HepG2 (cell line): Measurements from ENCODE around the gene IRX4. TPM values are rescaled to one million over a fixed set of nuclear protein-coding genes. Genes with fewer than 3 reads are reported as not detected.

Experiments
- ATAC-seq: fragments of 200-7000 bp; cut with Tn5 transposase; 3 replicates; pipeline ENCODE4 v1.9.1; 2020; ENCODE audit warnings: mild to moderate bottlenecking, moderate library complexity
- BruUV-seq: library from RNA; stranded (reverse); fragments of 400-500 nt; replicated peaks from 2 replicates; lab custom pipeline; 2021; lab: Mats Ljungman, UMichigan
- CTCF ChIA-PET: fragments of 300-600 bp; formaldehyde crosslinking; extraction: SDS; loops from one replicate; lab custom pipeline; 2021; ENCODE audit warnings: low total read pairs, inconsistent platforms, low intra/inter-chr PET ratio; lab: Yijun Ruan, JAX
- POLR2A ChIA-PET: fragments of 350-600 bp; sonication (Branson Sonifier 250); formaldehyde crosslinking; loops from one replicate; lab custom pipeline; 2020; ENCODE audit warnings: antibody characterized with exemption, inconsistent platforms; lab: Yijun Ruan, JAX
- DNase-seq: peaks from one replicate; pipeline ENCODE4 v3.0.0-alpha.2; 2015; ENCODE audit warnings: low spot score
- FAIRE-seq: peaks from 3 replicates; lab custom pipeline; 2011; peaks lifted over from hg19 to GRCh38; lab: Jason Lieb, UNC
- H2AFZ ChIP-seq: one replicate; pipeline ENCODE4 v1.6.1; 2011; ENCODE audit warnings: low read length, inconsistent platforms
- H3K27ac ChIP-seq: fragments of 300-600 bp; 3 replicates; pipeline ENCODE4 v1.8.0; 2011; ENCODE audit warnings: mixed run types, mild to moderate bottlenecking, mixed read lengths, low read length, inconsistent platforms; ENCODE audit not compliant: insufficient read depth; ENCODE audit errors: extremely low read length
- H3K27me3 ChIP-seq, 2 experiments: fragments of 200-600 bp in 1 of 2; 2 replicates in 1 of 2; 3 replicates in 1 of 2; pipeline versions ENCODE4 v1.6.0 to v1.8.0; 2011; ENCODE audit warnings: low read length in 2 of 2, mild to moderate bottlenecking in 2 of 2, moderate library complexity in 2 of 2, inconsistent platforms in 1 of 2; ENCODE audit not compliant: insufficient read depth in 2 of 2, control insufficient read depth in 1 of 2
- H3K36me3 ChIP-seq, 2 experiments: fragments of 200-600 bp in 1 of 2; replicated peaks in 1 of 2; 2 replicates in 1 of 2; 3 replicates in 1 of 2; pipeline versions ENCODE4 v1.5.1 to v1.8.0; 2011; ENCODE audit warnings: low read length in 2 of 2, inconsistent platforms in 1 of 2; ENCODE audit not compliant: insufficient read depth in 2 of 2, control insufficient read depth in 1 of 2
- H3K4me1 ChIP-seq: 2 replicates; pipeline ENCODE4 v1.5.1; 2012; ENCODE audit warnings: low read length, inconsistent platforms; ENCODE audit not compliant: insufficient read depth
- H3K4me2 ChIP-seq: 2 replicates; pipeline ENCODE4 v1.6.0; 2011; ENCODE audit warnings: low read depth, low read length, inconsistent platforms
- H3K4me3 ChIP-seq, 3 experiments: fragments of 200-600 bp in 1 of 3; sonication (generic), shearing (Covaris generic) in 1 of 3; replicated peaks in 1 of 3; 2 replicates each; pipeline ENCODE4 v1.5.1; 2011 to 2016; ENCODE audit warnings: low read length in 3 of 3, inconsistent platforms in 2 of 3, low read depth in 2 of 3, mild to moderate bottlenecking in 2 of 3, control low read depth in 1 of 3, mixed read lengths in 1 of 3; ENCODE audit not compliant: insufficient read depth in 1 of 3
- H3K79me2 ChIP-seq: one replicate; pipeline ENCODE4 v1.6.1; 2011; ENCODE audit warnings: low read length, inconsistent platforms; ENCODE audit not compliant: insufficient read depth
- H3K9ac ChIP-seq: 2 replicates; pipeline ENCODE4 v1.6.0; 2011; ENCODE audit warnings: mild to moderate bottlenecking, low read depth, low read length, inconsistent platforms; ENCODE audit not compliant: insufficient read depth
- H3K9me3 ChIP-seq: 2 replicates; pipeline ENCODE4 v1.5.1; 2012; ENCODE audit warnings: mild to moderate bottlenecking, low read length
- H4K20me1 ChIP-seq: 2 replicates; pipeline ENCODE4 v1.6.0; 2011; ENCODE audit warnings: inconsistent platforms, mild to moderate bottlenecking, low read length, moderate library complexity; ENCODE audit not compliant: insufficient read depth
- AGO1 ChIP-seq: fragments of 200-400 bp; formaldehyde crosslinking; IDR thresholded peaks from 2 replicates; pipeline ENCODE4 v1.6.1; 2017; ENCODE audit warnings: mild to moderate bottlenecking, low read depth, low read length, moderate library complexity; ENCODE audit not compliant: poor library complexity, severe bottlenecking
- POGZ ChIP-seq: sonication (generic); formaldehyde crosslinking; IDR thresholded peaks from 2 replicates; pipeline ENCODE4 v1.4.0; 2020; ENCODE audit warnings: mild to moderate bottlenecking, missing genetic modification reagents
- ZC3H4 ChIP-seq: sonication (generic); formaldehyde crosslinking; IDR thresholded peaks from 2 replicates; pipeline ENCODE4 v1.4.0; 2020; ENCODE audit warnings: missing genetic modification reagents, borderline replicate concordance
- ZNF382 ChIP-seq: sonication (generic); formaldehyde crosslinking; IDR thresholded peaks from 2 replicates; pipeline ENCODE4 v1.5.0; 2020; ENCODE audit warnings: missing genetic modification reagents, mild to moderate bottlenecking, borderline replicate concordance
- ZNF547 ChIP-seq: sonication (generic); formaldehyde crosslinking; IDR thresholded peaks from 2 replicates; pipeline ENCODE4 v1.5.1; 2020; ENCODE audit warnings: mild to moderate bottlenecking, missing genetic modification reagents
- WGBS: methylation state at CpG from one replicate; pipeline ENCODE4 v1.1.6; 2017; ENCODE audit warnings: low lambda C conversion rate; 5-methylcytosine and 5-hydroxymethylcytosine counted together
- in situ Hi-C: cut with HindIII; loops from 2 replicates; pipeline ENCODE4 v1.10.0; 2017; ENCODE audit warnings: low pct_unique_long_range_greater_than_20kb; ENCODE audit not compliant: extremely low pct_ligation_motif_present
- intact Hi-C: fragments of 100-400 bp; cut with micrococcal nuclease; formaldehyde crosslinking; loops from one replicate; pipeline ENCODE4 v1.10.0; 2022; ENCODE audit not compliant: unreplicated experiment
- polyA plus RNA-seq, 8 experiments: library from polyadenylated mRNA; depleted of rRNA in 3 of 8; stranded (reverse) in 7 of 8; unstranded in 1 of 8; fragments of >200 nt; fragmentation: Illumina TruSeq in 4 of 8; extraction: Trizol in 4 of 8; gene quantifications; 2 replicates each; pipeline versions ENCODE4 v1.2.1 to v1.2.3, GENCODE V29; 2011 to 2016; ENCODE audit warnings: low read depth in 4 of 8, missing spikeins in 1 of 8, mixed read lengths in 1 of 8; ENCODE audit not compliant: insufficient read depth in 1 of 8
- total RNA-seq, 5 experiments: library from RNA; depleted of rRNA; stranded (reverse); fragments of >200 nt; fragmentation: Illumina TruSeq; extraction: Trizol; gene quantifications; 2 replicates each; pipeline ENCODE4 v1.2.3, GENCODE V29; 2016; ENCODE audit warnings: low read depth in 1 of 5
- TF ChIP-seq, protein P1 (sequence below): sonication (generic); formaldehyde crosslinking; IDR thresholded peaks from 2 replicates; pipeline ENCODE4; 2020; ENCODE audit warnings: missing genetic modification reagents, mild to moderate bottlenecking, borderline replicate concordance
- TF ChIP-seq, protein P2 (sequence below): sonication (generic); formaldehyde crosslinking; IDR thresholded peaks from 2 replicates; pipeline ENCODE4 v1.5.0; 2020; ENCODE audit warnings: mild to moderate bottlenecking, missing genetic modification reagents, borderline replicate concordance
- TF ChIP-seq, protein P3 (sequence below): sonication (generic); formaldehyde crosslinking; conservative IDR thresholded peaks from 2 replicates; pipeline ENCODE4 v1.4.0; 2020; ENCODE audit warnings: mild to moderate bottlenecking, missing genetic modification reagents, moderate library complexity

IRX4 gene
- total and polyA plus RNA-seq, 2 of the 13 experiments (the other 11 are each of a cell fraction or from before 2014, with no cell fraction given) = not detected

DNA sequence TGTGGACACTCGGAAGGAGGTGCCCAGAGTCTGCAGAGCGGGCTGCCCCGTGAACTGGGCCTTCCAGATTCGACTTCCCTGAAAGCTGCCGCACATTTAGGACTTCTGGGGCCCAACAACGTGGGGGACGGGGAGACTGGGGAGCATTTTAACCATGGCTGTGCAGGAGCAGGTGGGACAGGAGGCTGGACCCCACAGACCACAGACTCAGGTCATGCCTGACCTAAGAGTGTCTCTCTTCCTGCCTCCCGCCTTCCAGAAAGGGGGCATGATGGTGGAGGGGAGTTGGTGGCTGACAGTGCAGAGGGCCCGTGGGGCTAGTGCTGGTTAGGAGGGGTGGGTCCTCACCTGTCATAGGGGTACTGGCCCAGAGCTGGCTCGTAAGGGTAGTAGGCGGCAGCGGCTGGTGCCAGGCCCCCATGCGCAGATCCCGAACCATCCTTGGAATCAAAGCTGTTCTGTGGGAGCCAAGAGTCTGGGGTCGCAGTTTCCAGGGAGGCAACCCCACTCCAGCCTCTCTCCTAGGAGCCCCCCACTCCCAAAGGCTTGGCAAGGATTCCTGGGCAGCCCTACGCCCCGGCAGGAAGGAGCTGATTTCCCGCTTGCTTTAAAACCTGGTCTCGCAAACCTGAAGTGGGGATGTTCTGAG lies 2.2 kb downstream of the IRX4 start (continued):
- TF ChIP-seq ZC3H4 (CRISPR knock-in tag) (no peak), ZNF382 (CRISPR knock-in tag) (no peak), POGZ (CRISPR knock-in tag) (no peak)
- TF ChIP-seq, protein P1, sequence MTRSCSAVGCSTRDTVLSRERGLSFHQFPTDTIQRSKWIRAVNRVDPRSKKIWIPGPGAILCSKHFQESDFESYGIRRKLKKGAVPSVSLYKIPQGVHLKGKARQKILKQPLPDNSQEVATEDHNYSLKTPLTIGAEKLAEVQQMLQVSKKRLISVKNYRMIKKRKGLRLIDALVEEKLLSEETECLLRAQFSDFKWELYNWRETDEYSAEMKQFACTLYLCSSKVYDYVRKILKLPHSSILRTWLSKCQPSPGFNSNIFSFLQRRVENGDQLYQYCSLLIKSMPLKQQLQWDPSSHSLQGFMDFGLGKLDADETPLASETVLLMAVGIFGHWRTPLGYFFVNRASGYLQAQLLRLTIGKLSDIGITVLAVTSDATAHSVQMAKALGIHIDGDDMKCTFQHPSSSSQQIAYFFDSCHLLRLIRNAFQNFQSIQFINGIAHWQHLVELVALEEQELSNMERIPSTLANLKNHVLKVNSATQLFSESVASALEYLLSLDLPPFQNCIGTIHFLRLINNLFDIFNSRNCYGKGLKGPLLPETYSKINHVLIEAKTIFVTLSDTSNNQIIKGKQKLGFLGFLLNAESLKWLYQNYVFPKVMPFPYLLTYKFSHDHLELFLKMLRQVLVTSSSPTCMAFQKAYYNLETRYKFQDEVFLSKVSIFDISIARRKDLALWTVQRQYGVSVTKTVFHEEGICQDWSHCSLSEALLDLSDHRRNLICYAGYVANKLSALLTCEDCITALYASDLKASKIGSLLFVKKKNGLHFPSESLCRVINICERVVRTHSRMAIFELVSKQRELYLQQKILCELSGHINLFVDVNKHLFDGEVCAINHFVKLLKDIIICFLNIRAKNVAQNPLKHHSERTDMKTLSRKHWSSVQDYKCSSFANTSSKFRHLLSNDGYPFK (CRISPR knock-in tag) = no peak

DNA sequence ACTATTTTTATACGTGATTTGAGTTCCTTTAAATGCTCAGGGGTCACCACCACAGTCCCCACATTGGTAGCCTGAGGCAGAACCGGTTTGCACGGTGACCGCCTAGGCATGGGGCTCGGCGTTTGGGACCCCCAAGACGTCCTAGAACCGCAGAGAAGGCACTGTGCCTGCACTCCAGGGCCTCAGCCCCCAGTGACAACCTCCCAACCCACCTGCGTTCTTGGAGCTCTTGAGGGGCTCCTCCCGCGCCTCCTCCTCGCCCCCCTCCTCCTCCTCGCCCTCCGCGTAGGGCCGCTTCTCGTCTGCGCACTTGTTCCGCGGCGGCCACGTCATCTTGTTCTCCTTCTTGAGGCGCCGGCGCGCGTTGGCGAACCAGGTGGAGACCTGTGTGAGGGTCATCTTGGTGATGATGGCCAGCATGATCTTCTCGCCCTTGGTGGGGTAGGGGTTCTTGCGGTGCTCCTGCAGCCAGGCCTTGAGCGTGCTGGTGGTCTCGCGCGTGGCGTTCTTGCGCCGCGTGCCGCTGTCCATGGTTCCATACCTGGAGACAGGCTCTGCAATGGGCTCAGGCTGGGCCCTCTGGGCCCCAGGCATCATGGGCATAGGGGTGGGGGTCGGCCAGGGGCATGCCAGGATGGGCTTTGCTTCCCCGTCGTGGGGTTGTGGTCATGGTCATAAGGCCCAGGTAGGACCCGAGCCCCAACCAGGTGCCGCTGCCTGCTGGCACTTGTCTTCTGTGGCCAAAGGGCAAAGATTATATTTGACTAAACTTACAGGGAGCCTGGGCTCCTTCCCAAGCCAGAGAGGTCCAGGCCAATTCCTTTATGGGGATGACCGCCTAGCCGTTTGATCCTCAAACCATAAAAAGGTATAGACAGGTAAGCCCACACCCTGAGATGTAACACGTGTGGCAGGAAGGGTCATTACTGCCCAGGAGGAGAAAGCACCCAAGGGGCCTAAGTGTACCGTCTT lies 3.1 kb downstream of the IRX4 start:
- Histone ChIP-seq H2AFZ (no peak overlapping the region), H3K9me3 (no peaks in the 10 kb centered on the region), H4K20me1 (no peaks in the 10 kb centered on the region), H3K27ac (no peak overlapping the region), H3K4me1 (no peaks in the 10 kb centered on the region), H3K9ac (no peak overlapping the region), H3K79me2 (no peaks in the 10 kb centered on the region), H3K27me3 (peaks cover 7 to 47% of the 10 kb centered on the region in 2 experiments), H3K4me3 (no peak overlapping the region), H3K4me2 (no peak overlapping the region), H3K36me3 (no peaks in the 10 kb centered on the region)
- ChIA-PET CTCF (no interaction called here), POLR2A (no interaction called here)
- in situ Hi-C loops (no loop called here), intact Hi-C loops (no loop called here)
- no TSS peak for BruUV-seq
- DNase-seq = no peak
- no peak for FAIRE-seq
- no peak for ATAC-seq
- 38% methylated on average over 31 of the region's 48 CpGs for WGBS
- no peak for TF ChIP-seq ZNF547 (CRISPR knock-in tag)
- TF ChIP-seq, protein P2, sequence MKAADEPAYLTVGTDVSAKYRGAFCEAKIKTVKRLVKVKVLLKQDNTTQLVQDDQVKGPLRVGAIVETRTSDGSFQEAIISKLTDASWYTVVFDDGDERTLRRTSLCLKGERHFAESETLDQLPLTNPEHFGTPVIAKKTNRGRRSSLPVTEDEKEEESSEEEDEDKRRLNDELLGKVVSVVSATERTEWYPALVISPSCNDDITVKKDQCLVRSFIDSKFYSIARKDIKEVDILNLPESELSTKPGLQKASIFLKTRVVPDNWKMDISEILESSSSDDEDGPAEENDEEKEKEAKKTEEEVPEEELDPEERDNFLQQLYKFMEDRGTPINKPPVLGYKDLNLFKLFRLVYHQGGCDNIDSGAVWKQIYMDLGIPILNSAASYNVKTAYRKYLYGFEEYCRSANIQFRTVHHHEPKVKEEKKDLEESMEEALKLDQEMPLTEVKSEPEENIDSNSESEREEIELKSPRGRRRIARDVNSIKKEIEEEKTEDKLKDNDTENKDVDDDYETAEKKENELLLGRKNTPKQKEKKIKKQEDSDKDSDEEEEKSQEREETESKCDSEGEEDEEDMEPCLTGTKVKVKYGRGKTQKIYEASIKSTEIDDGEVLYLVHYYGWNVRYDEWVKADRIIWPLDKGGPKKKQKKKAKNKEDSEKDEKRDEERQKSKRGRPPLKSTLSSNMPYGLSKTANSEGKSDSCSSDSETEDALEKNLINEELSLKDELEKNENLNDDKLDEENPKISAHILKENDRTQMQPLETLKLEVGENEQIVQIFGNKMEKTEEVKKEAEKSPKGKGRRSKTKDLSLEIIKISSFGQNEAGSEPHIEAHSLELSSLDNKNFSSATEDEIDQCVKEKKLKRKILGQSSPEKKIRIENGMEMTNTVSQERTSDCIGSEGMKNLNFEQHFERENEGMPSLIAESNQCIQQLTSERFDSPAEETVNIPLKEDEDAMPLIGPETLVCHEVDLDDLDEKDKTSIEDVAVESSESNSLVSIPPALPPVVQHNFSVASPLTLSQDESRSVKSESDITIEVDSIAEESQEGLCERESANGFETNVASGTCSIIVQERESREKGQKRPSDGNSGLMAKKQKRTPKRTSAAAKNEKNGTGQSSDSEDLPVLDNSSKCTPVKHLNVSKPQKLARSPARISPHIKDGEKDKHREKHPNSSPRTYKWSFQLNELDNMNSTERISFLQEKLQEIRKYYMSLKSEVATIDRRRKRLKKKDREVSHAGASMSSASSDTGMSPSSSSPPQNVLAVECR (CRISPR knock-in tag) = no peak
- no peak for TF ChIP-seq AGO1
- TF ChIP-seq, protein P3, sequence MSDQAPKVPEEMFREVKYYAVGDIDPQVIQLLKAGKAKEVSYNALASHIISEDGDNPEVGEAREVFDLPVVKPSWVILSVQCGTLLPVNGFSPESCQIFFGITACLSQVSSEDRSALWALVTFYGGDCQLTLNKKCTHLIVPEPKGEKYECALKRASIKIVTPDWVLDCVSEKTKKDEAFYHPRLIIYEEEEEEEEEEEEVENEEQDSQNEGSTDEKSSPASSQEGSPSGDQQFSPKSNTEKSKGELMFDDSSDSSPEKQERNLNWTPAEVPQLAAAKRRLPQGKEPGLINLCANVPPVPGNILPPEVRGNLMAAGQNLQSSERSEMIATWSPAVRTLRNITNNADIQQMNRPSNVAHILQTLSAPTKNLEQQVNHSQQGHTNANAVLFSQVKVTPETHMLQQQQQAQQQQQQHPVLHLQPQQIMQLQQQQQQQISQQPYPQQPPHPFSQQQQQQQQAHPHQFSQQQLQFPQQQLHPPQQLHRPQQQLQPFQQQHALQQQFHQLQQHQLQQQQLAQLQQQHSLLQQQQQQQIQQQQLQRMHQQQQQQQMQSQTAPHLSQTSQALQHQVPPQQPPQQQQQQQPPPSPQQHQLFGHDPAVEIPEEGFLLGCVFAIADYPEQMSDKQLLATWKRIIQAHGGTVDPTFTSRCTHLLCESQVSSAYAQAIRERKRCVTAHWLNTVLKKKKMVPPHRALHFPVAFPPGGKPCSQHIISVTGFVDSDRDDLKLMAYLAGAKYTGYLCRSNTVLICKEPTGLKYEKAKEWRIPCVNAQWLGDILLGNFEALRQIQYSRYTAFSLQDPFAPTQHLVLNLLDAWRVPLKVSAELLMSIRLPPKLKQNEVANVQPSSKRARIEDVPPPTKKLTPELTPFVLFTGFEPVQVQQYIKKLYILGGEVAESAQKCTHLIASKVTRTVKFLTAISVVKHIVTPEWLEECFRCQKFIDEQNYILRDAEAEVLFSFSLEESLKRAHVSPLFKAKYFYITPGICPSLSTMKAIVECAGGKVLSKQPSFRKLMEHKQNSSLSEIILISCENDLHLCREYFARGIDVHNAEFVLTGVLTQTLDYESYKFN = no peak
